Vein endothelial cell (primary cell): ENCODE measurements around the gene SLC31A2. TPM values are rescaled to one million over a fixed set of nuclear protein-coding genes. Genes with fewer than 3 reads are reported as not detected.

ENCODE experiments used
- total RNA-seq: library from RNA; depleted of rRNA; stranded (reverse); fragments of >200 nt; gene quantifications from 2 replicates; pipeline ENCODE4 v1.2.3, GENCODE V29; 2012

SLC31A2 gene, protein sequence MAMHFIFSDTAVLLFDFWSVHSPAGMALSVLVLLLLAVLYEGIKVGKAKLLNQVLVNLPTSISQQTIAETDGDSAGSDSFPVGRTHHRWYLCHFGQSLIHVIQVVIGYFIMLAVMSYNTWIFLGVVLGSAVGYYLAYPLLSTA
- total RNA-seq: 5.6 and 6.6 TPM in 2 replicates

DNA sequence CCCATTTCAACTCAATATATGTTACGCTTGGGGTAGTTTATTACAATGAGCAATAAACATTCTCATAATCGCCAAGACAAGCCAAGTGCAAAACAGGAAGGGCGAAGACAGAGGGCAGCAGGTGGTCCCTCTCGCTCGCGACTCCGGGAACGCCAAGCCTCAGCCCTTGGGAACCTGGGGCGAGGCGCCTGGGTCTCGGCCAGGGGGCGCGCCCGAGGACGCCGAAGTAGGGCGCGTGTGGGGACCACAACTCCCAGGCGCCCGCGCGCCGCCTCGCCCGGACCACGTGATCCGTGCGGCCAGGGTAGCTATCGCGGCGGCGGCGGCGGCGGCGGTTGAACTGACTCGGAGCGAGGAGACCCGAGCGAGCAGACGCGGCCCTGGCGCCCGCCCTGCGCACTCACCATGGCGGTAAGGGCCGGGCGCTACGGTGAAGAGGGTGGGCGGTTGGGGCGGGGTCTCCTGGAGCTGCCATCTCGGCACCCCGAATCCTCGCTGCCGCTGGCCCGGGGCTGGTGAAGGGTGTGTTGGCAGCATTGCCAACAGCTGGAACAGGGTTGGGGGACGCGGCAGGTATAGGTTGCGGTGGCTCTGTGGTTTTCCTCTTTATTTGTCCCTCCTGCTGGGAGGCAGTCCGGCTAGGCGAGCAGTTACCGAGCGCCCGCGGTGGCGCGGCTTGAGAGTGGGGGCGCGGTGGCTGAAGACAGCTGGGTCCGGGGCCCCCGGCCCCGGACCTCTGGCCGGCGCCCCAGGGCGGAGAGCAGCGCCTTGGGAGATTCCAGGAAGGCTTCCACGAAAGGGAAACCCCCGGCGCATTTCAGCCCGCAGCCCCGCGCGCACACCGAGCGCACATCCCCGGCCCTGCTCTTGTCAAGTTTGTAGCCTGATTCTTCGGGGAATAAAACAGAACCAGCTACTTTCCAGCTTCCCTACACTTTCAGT lies at the start of gene SLC31A2:
TSS of gene SLC31A2 (plus strand) at position 338 of the 942 bp plus-strand sequence. CDS start at position 406, 68 bp downstream.

Other genes with a start within 250 kb of the SLC31A2 start
- gene ZNF883, start 138.8 kb upstream of the SLC31A2 start, total RNA-seq: 0.48 and 0.65 TPM in 2 replicates
- gene ZFP37, start 94.3 kb upstream of the SLC31A2 start, total RNA-seq: 1.1 and 1.3 TPM in 2 replicates
- 24.2 and 28.8 TPM in 2 replicates for gene FKBP15, start 70.3 kb downstream of the SLC31A2 start, total RNA-seq
- 18.0 TPM in 2 replicates for gene SLC31A1, start 70.5 kb downstream of the SLC31A2 start, total RNA-seq
- gene CDC26, start 124.6 kb downstream of the SLC31A2 start, total RNA-seq: 32.9 and 34.3 TPM in 2 replicates
- 23.2 and 28.2 TPM in 2 replicates for gene PRPF4, start 124.7 kb downstream of the SLC31A2 start, total RNA-seq
- gene RNF183, start 152.4 kb downstream of the SLC31A2 start, total RNA-seq: not detected in 2 replicates
- 0.29 and 0.33 TPM in 2 replicates for gene WDR31, start 189.3 kb downstream of the SLC31A2 start, total RNA-seq
- not detected in 2 replicates for gene BSPRY, start 198.5 kb downstream of the SLC31A2 start, total RNA-seq
- gene HDHD3, start 226.0 kb downstream of the SLC31A2 start, total RNA-seq: 7.5 and 9.2 TPM in 2 replicates